ENCODE measurements around the gene RBM17. TPM values are rescaled to one million over a fixed set of nuclear protein-coding genes. Genes with fewer than 3 reads are reported as not detected.

The RBM17 gene
- total RNA-seq = 38.2 and 44.1 TPM in 2 replicates

GRCh38 chr10:6088721-6089333 is at the start of gene RBM17:
Gene RBM17 (plus strand): TSS chr10:6089034. CDS start chr10:6097066, 8,032 bp downstream.

DNA sequence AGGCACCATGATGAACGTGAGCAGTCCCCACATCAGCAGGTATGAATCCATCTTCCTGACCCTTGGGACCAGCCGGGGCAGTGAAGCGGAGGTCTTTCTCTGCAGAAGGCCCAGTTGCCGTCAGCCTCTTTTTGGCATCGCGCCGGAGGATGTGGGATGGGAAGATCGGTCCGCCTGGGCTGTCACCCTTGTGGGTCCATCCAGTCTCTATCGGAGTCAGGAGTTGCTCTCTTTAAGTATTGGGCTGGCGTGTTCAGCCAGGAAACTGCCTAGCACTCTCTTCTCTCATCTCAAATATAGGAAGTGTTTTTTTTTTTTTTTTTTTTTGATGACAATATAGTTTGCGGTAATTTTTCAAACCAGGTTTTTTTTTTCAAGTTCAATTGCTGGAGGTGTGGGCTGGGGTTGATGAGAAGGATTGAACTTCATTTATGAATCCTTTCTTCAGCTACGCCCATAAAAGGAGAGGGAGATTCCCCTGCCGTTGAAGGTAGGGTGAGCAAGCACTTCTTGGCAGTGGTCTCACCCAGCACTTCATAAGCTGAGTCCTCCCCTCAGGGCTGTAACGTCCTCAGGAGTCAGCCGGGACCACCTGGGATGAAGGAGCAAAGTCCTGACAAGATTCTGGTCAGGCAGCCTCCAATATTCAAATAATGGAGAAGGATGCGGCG is 26.6 kb upstream of the RBM17 start, which contains the start of gene IL2RA:
TSS of gene IL2RA (minus strand) at position 267 of the 671 bp plus-strand sequence. CDS start at position 51, 216 bp downstream.

Other genes with a start within 250 kb of the RBM17 start
- 6.8 and 9.1 TPM in 2 replicates for gene ANKRD16, start 199.1 kb upstream of the RBM17 start, total RNA-seq
- gene FBH1, start 198.8 kb upstream of the RBM17 start, total RNA-seq = 109 and 137 TPM in 2 replicates
- 5.7 and 7.3 TPM in 2 replicates for gene IL15RA, start 111.5 kb upstream of the RBM17 start, total RNA-seq
- not detected in 2 replicates for gene IL2RA, start 26.7 kb upstream of the RBM17 start, total RNA-seq
- gene PFKFB3, start 113.9 kb downstream of the RBM17 start, total RNA-seq = 23.1 and 34.1 TPM in 2 replicates

Data from aortic smooth muscle cell (primary cell).